Keratinocyte (primary cell): ENCODE measurements around the gene NECTIN1. TPM values are rescaled to one million over a fixed set of nuclear protein-coding genes. Genes with fewer than 3 reads are reported as not detected.

Experiments used
- DNase-seq: peaks from one replicate; pipeline ENCODE4 v3.0.0-alpha.2; 2011; ENCODE audit warnings: low read depth, missing footprints, low spot score
- FAIRE-seq: peaks from 2 replicates; lab custom pipeline; 2011; peaks lifted over from hg19 to GRCh38; lab: Jason Lieb, UNC
- H2AFZ ChIP-seq: 2 replicates; pipeline ENCODE4 v1.6.0; 2012; ENCODE audit warnings: low read length, control low read depth, inconsistent platforms; ENCODE audit not compliant: control insufficient read depth
- H3K27ac ChIP-seq: 2 replicates; pipeline ENCODE4 v1.5.1; 2011; ENCODE audit warnings: low read length; ENCODE audit not compliant: control insufficient read depth, insufficient read depth
- H3K27me3 ChIP-seq: 3 replicates; pipeline ENCODE4 v1.6.0; 2011; ENCODE audit warnings: low read length; ENCODE audit not compliant: control insufficient read depth, insufficient read depth; ENCODE audit errors: extremely low read depth
- H3K36me3 ChIP-seq, 2 experiments: 2 replicates in 1 of 2; 3 replicates in 1 of 2; pipeline ENCODE4 v1.5.1; 2011; ENCODE audit warnings: low read length in 2 of 2, mild to moderate bottlenecking in 1 of 2; ENCODE audit not compliant: control insufficient read depth in 2 of 2, insufficient read depth in 2 of 2; ENCODE audit errors: extremely low read depth in 1 of 2
- H3K4me1 ChIP-seq: 3 replicates; pipeline ENCODE4 v1.5.1; 2011; ENCODE audit warnings: low read length; ENCODE audit not compliant: control insufficient read depth, insufficient read depth; ENCODE audit errors: extremely low read depth
- H3K4me2 ChIP-seq: 3 replicates; pipeline ENCODE4 v1.6.0; 2011; ENCODE audit warnings: low read depth, low read length; ENCODE audit not compliant: control insufficient read depth, insufficient read depth; ENCODE audit errors: extremely low read depth
- H3K4me3 ChIP-seq, 3 experiments: fragments of 200-600 bp in 1 of 3; sonication (generic) in 1 of 3; 2 replicates in 2 of 3; 3 replicates in 1 of 3; pipeline ENCODE4 v1.5.1; 2011 to 2016; ENCODE audit warnings: low read length in 3 of 3, mild to moderate bottlenecking in 3 of 3, control low read depth in 2 of 3, inconsistent platforms in 1 of 3, low read depth in 1 of 3, mixed read lengths in 1 of 3, mixed run types in 1 of 3, moderate library complexity in 1 of 3; ENCODE audit not compliant: control insufficient read depth in 2 of 3, insufficient read depth in 2 of 3; ENCODE audit errors: extremely low read depth in 1 of 3
- H3K79me2 ChIP-seq: 2 replicates; pipeline ENCODE4 v1.6.0; 2012; ENCODE audit warnings: low read length; ENCODE audit not compliant: control insufficient read depth, insufficient read depth
- H3K9ac ChIP-seq: 3 replicates; pipeline ENCODE4 v1.6.0; 2011; ENCODE audit warnings: low read length; ENCODE audit not compliant: control insufficient read depth, insufficient read depth; ENCODE audit errors: extremely low read depth
- H3K9me1 ChIP-seq: 3 replicates; pipeline ENCODE4 v1.6.0; 2011; ENCODE audit warnings: low read length; ENCODE audit not compliant: control insufficient read depth, insufficient read depth; ENCODE audit errors: extremely low read depth
- H3K9me3 ChIP-seq: 2 replicates; pipeline ENCODE4 v1.5.1; 2012; ENCODE audit warnings: low read depth, low read length; ENCODE audit not compliant: control insufficient read depth
- H4K20me1 ChIP-seq: 3 replicates; pipeline ENCODE4 v1.6.0; 2011; ENCODE audit warnings: low read length; ENCODE audit not compliant: control insufficient read depth, insufficient read depth; ENCODE audit errors: extremely low read depth
- CTCF ChIP-seq, 3 experiments: IDR thresholded peaks in 1 of 3; conservative IDR thresholded peaks in 1 of 3; optimal IDR thresholded peaks in 1 of 3; 2 replicates in 2 of 3; 3 replicates in 1 of 3; pipeline versions ENCODE3 to v1.5.1; 2011; ENCODE audit warnings: low read length in 3 of 3, mild to moderate bottlenecking in 3 of 3, moderate library complexity in 2 of 3, control low read depth in 1 of 3, inconsistent platforms in 1 of 3; ENCODE audit not compliant: insufficient read depth in 2 of 3; ENCODE audit errors: extremely low read depth in 1 of 3
- EZH2 ChIP-seq: IDR thresholded peaks from one replicate; pipeline ENCODE4 v1.6.1; 2012; ENCODE audit warnings: inconsistent platforms, mild to moderate bottlenecking, low read length, moderate library complexity
- dilution Hi-C: fragments of 300-500 bp; cut with MboI; formaldehyde crosslinking; loops from one replicate; pipeline ENCODE4 v1.7.0; 2020; ENCODE audit warnings: low sequenced_read_pairs; ENCODE audit not compliant: extremely low pct_ligation_motif_present
- polyA plus RNA-seq, 5 experiments: library from polyadenylated mRNA; depleted of rRNA in 3 of 5; stranded (reverse) in 3 of 5; stranded (forward) in 1 of 5; unstranded in 1 of 5; fragments of >200 nt; gene quantifications; 1 replicate in 1 of 5; 2 replicates in 3 of 5; 3 replicates in 1 of 5; pipeline versions ENCODE4 v1.2.1 to v1.2.3, GENCODE V29; 2011 to 2012; ENCODE audit warnings: missing spikeins in 2 of 5, low read depth in 1 of 5, low replicate concordance in 1 of 5

The NECTIN1 gene
- polyA plus RNA-seq, 1 donor (not counting 4 experiments of a cell fraction or from before 2014, with no cell fraction given): 37.5 TPM

GRCh38 chr11:119697445-119697844, 31.6 kb downstream of the NECTIN1 start:
- peak overlapping the region; percentile 100 for H3K27ac ChIP-seq
- H4K20me1 ChIP-seq: no peaks in the 10 kb centered on the region
- no peak for DNase-seq
- peaks cover 78% of the 10 kb centered on the region for H3K79me2 ChIP-seq
- no peaks in the 10 kb centered on the region for H3K9me3 ChIP-seq
- FAIRE-seq: peak; percentile 52
- no peaks in the 10 kb centered on the region for H3K36me3 ChIP-seq
- H3K4me2 ChIP-seq: peak overlapping the region; percentile 81
- no peak overlapping the region for H2AFZ ChIP-seq
- no peak for TF ChIP-seq CTCF (optimal IDR thresholded peaks at IDR 0.05 in 1 of 3, IDR thresholded peaks at IDR 0.05 in 1 of 3, conservative IDR thresholded peaks at IDR 0.05 in 1 of 3; ENCODE audit: extremely low read depth in 1 of 3, insufficient read depth in 2 of 3, low read length in 3 of 3)
- no peak for TF ChIP-seq EZH2
- no peaks in the 10 kb centered on the region for H3K9me1 ChIP-seq
- peaks cover 100% of the 10 kb centered on the region for H3K4me1 ChIP-seq
- dilution Hi-C loops: no loop called here
- H3K27me3 ChIP-seq: no peaks in the 10 kb centered on the region
- peak overlapping the region in 2 of 3 experiments; percentile 45 to 55 for H3K4me3 ChIP-seq
- peak overlapping the region; percentile 92 for H3K9ac ChIP-seq

- peaks cover 72% of the 10 kb centered on the region for H3K79me2 ChIP-seq
- H3K27me3 ChIP-seq: no peaks in the 10 kb centered on the region
- peak overlapping the region; percentile 100 for H3K27ac ChIP-seq
- peaks cover 98% of the 10 kb centered on the region for H3K4me1 ChIP-seq
- H3K36me3 ChIP-seq: no peaks in the 10 kb centered on the region
- DNase-seq: peak; percentile 98
- H3K9me1 ChIP-seq: no peaks in the 10 kb centered on the region
- FAIRE-seq: peak; percentile 88
- H3K4me2 ChIP-seq: peak overlapping the region; percentile 81
- H3K9ac ChIP-seq: peak overlapping the region; percentile 92
- H4K20me1 ChIP-seq: no peaks in the 10 kb centered on the region
- H2AFZ ChIP-seq: peak overlapping the region; percentile 31
- H3K4me3 ChIP-seq: peak overlapping the region in 2 of 3 experiments; percentile 45 to 55
- no peaks in the 10 kb centered on the region for H3K9me3 ChIP-seq
- dilution Hi-C loops: no loop called here
- no peak for TF ChIP-seq CTCF (optimal IDR thresholded peaks at IDR 0.05 in 1 of 3, IDR thresholded peaks at IDR 0.05 in 1 of 3, conservative IDR thresholded peaks at IDR 0.05 in 1 of 3; ENCODE audit: extremely low read depth in 1 of 3, insufficient read depth in 2 of 3, low read length in 3 of 3)
- TF ChIP-seq EZH2: no peak
These were observed 32.4 kb downstream of the NECTIN1 start for GRCh38 chr11:119696378-119697222.
